SK-N-SH (cell line): Measurements from ENCODE around the gene MAP2K5. TPM values are rescaled to one million over a fixed set of nuclear protein-coding genes. Genes with fewer than 3 reads are reported as not detected.

ENCODE experiments used
- CTCF ChIA-PET: fragments of 300-600, 350-600 bp; formaldehyde crosslinking; extraction: SDS; loops from one replicate; lab custom pipeline; 2021; lab: Yijun Ruan, JAX
- POLR2A ChIA-PET: fragments of 350-600 bp; sonication (Branson Sonifier 250); formaldehyde crosslinking; extraction: SDS; loops from one replicate; lab custom pipeline; 2020; ENCODE audit warnings: antibody characterized with exemption, inconsistent platforms; lab: Yijun Ruan, JAX
- DNase-seq: peaks from one replicate; pipeline ENCODE4 v3.0.0; 2012
- H2AFZ ChIP-seq: fragments of 200-600 bp; sonication (generic); 2 replicates; pipeline ENCODE4 v1.8.1; 2016; ENCODE audit warnings: antibody characterized with exemption, mild to moderate bottlenecking, low read depth
- H3F3A ChIP-seq: fragments of 200-600 bp; sonication (generic); replicated peaks from 2 replicates; pipeline ENCODE3; 2016; ENCODE audit warnings: antibody characterized with exemption, mild to moderate bottlenecking; ENCODE audit not compliant: insufficient read depth
- H3K27ac ChIP-seq, 2 experiments: fragments of 200-500 bp in 1 of 2; fragments of 200-600 bp in 1 of 2; sonication (Bioruptor generic) in 1 of 2; sonication (generic), shearing (Covaris generic) in 1 of 2; 2 replicates each; pipeline versions ENCODE4 v1.5.1 to v1.6.1; 2014 to 2016; ENCODE audit warnings: low read depth in 2 of 2, inconsistent platforms in 1 of 2, low read length in 1 of 2, mild to moderate bottlenecking in 1 of 2, mixed read lengths in 1 of 2
- H3K27me3 ChIP-seq: fragments of 200-600 bp; sonication (generic), shearing (Covaris generic); 2 replicates; pipeline ENCODE4 v1.6.1; 2016; ENCODE audit warnings: mixed run types; ENCODE audit not compliant: insufficient read depth
- H3K36me3 ChIP-seq, 2 experiments: fragments of 200-500 bp in 1 of 2; fragments of 200-600 bp in 1 of 2; sonication (Bioruptor generic) in 1 of 2; sonication (generic) in 1 of 2; replicated peaks in 1 of 2; 2 replicates each; pipeline versions ENCODE3 to v1.5.1; 2014 to 2016; ENCODE audit warnings: low read length in 1 of 2, mild to moderate bottlenecking in 1 of 2; ENCODE audit not compliant: insufficient read depth in 2 of 2, control insufficient read depth in 1 of 2
- H3K4me1 ChIP-seq, 2 experiments: fragments of 200-500 bp in 1 of 2; fragments of 200-600 bp in 1 of 2; sonication (Bioruptor generic) in 1 of 2; sonication (generic), shearing (Covaris generic) in 1 of 2; 2 replicates each; pipeline versions ENCODE4 v1.5.1 to v1.6.1; 2014 to 2016; ENCODE audit warnings: low read depth in 1 of 2, low read length in 1 of 2, mixed run types in 1 of 2; ENCODE audit not compliant: insufficient read depth in 2 of 2, control insufficient read depth in 1 of 2
- H3K4me2 ChIP-seq: fragments of 200-600 bp; sonication (generic), shearing (Covaris generic); 2 replicates; pipeline ENCODE4 v1.6.1; 2017; ENCODE audit warnings: mixed run types
- H3K4me3 ChIP-seq, 2 experiments: fragments of 200-500 bp in 1 of 2; fragments of 200-600 bp in 1 of 2; sonication (Bioruptor generic) in 1 of 2; sonication (generic), shearing (Covaris generic) in 1 of 2; 2 replicates each; pipeline versions ENCODE4 v1.5.1 to v1.8.1; 2014 to 2016; ENCODE audit warnings: low read depth in 2 of 2, inconsistent platforms in 1 of 2, low read length in 1 of 2, mild to moderate bottlenecking in 1 of 2, mixed read lengths in 1 of 2, moderate library complexity in 1 of 2
- H3K79me2 ChIP-seq: fragments of 200-600 bp; sonication (generic); 2 replicates; pipeline ENCODE4 v1.8.1; 2017; ENCODE audit warnings: mild to moderate bottlenecking; ENCODE audit not compliant: insufficient read depth
- H3K9ac ChIP-seq: fragments of 200-600 bp; sonication (generic); 2 replicates; pipeline ENCODE4 v1.6.1; 2017; ENCODE audit warnings: mixed run types
- H3K9me2 ChIP-seq: fragments of 200-600 bp; sonication (generic); 2 replicates; pipeline ENCODE4 v1.6.1; 2017; ENCODE audit warnings: mixed run types
- H3K9me3 ChIP-seq: fragments of 200-600 bp; sonication (generic); 2 replicates; pipeline ENCODE4 v1.6.1; 2017; ENCODE audit warnings: mixed run types, mild to moderate bottlenecking, moderate library complexity
- H4K20me1 ChIP-seq: fragments of 200-600 bp; sonication (generic); 2 replicates; pipeline ENCODE4 v1.6.1; 2017; ENCODE audit warnings: mild to moderate bottlenecking, mixed run types; ENCODE audit not compliant: insufficient read depth
- CHD2 ChIP-seq: fragments of 150-350 bp; IDR thresholded peaks from 2 replicates; pipeline ENCODE4 v1.6.1; 2018; ENCODE audit warnings: low read length; ENCODE audit not compliant: partially characterized antibody
- CTCF ChIP-seq: fragments of 200-600 bp; sonication (generic); IDR thresholded peaks from 2 replicates; pipeline ENCODE4 v1.6.1; 2017; ENCODE audit warnings: antibody characterized with exemption, mild to moderate bottlenecking, moderate library complexity
- EP300 ChIP-seq, 2 experiments: IDR thresholded peaks; 2 replicates each; pipeline versions ENCODE4 v1.4.0 to v1.6.1; 2012; ENCODE audit warnings: borderline replicate concordance in 1 of 2, low read depth in 1 of 2, low read length in 1 of 2
- GABPA ChIP-seq: IDR thresholded peaks from 2 replicates; pipeline ENCODE4 v1.4.0; 2012; ENCODE audit warnings: low read depth, mild to moderate bottlenecking
- JUND ChIP-seq: IDR thresholded peaks from 2 replicates; pipeline ENCODE4 v1.4.0; 2012
- NFIC ChIP-seq: IDR thresholded peaks from 2 replicates; pipeline ENCODE4 v1.4.0; 2012; ENCODE audit warnings: borderline replicate concordance
- PBX3 ChIP-seq: IDR thresholded peaks from 2 replicates; pipeline ENCODE4; 2012
- TAF1 ChIP-seq: IDR thresholded peaks from 2 replicates; pipeline ENCODE4 v1.6.1; 2012; ENCODE audit warnings: low read depth, mild to moderate bottlenecking, low read length, moderate library complexity, borderline replicate concordance
- ZBTB33 ChIP-seq: IDR thresholded peaks from 2 replicates; pipeline ENCODE4 v1.4.0; 2012; ENCODE audit warnings: low read depth, borderline replicate concordance
- WGBS: methylation state at CpG from one replicate; pipeline ENCODE4 v1.1.6; 2017; ENCODE audit warnings: low lambda C conversion rate; 5-methylcytosine and 5-hydroxymethylcytosine counted together
- polyA plus RNA-seq, 3 experiments: library from polyadenylated mRNA; depleted of rRNA; stranded (reverse); fragments of >200 nt; gene quantifications; 2 replicates each; pipeline ENCODE4 v1.2.3, GENCODE V29; 2012

The MAP2K5 gene
- polyA plus RNA-seq, 1 of the 3 experiments (the other 2 are of a cell fraction), result 6.2 TPM

- Histone ChIP-seq H3K4me2 (no peak overlapping the region), H3K9ac (no peak overlapping the region), H2AFZ (no peak overlapping the region), H3K4me3 (no peak overlapping the region), H3K27me3 (no peaks in the 10 kb centered on the region), H3K9me2 (no peaks in the 10 kb centered on the region), H3F3A (no peaks in the 10 kb centered on the region), H3K27ac (no peak overlapping the region), H3K4me1 (peaks cover 0 to 2% of the 10 kb centered on the region in 2 experiments; a peak in 1 of 4 replicates), H3K79me2 (no peaks in the 10 kb centered on the region), H3K36me3 (peaks cover 0 to 4% of the 10 kb centered on the region in 2 experiments), H4K20me1 (no peaks in the 10 kb centered on the region), H3K9me3 (no peaks in the 10 kb centered on the region)
- CTCF ChIA-PET, result no interaction called here
- TF ChIP-seq PBX3 (no peak), JUND (no peak), ZBTB33 (no peak), GABPA (no peak), NFIC (no peak), CHD2 (no peak), EP300 (IDR thresholded peaks at IDR 0.05; ENCODE audit: borderline replicate concordance in 1 of 2, low read depth in 1 of 2, low read length in 1 of 2) (no peak), TAF1 (no peak), CTCF (no peak)
- POLR2A ChIA-PET, result no interaction called here
- 88% methylated on average over 4 of the region's 4 CpGs for WGBS
- DNase-seq, result no peak
Observed at GRCh38 chr15:67786646-67787045, 244.1 kb downstream of the MAP2K5 start.

GRCh38 chr15:67788986-67789385 is 246.5 kb downstream of the MAP2K5 start:
- TF ChIP-seq PBX3, result no peak
- no peak for TF ChIP-seq NFIC
- Histone ChIP-seq H3K79me2 (no peaks in the 10 kb centered on the region), H3K4me3 (no peak overlapping the region), H3K27me3 (no peaks in the 10 kb centered on the region), H3K4me1 (peaks cover 4 to 7% of the 10 kb centered on the region in 2 experiments), H4K20me1 (no peaks in the 10 kb centered on the region), H3K9ac (no peak overlapping the region), H3K36me3 (peaks cover 0 to under 1% of the 10 kb centered on the region in 2 experiments), H2AFZ (no peak overlapping the region), H3K9me3 (no peaks in the 10 kb centered on the region), H3K27ac (no peak overlapping the region), H3F3A (peaks cover 4% of the 10 kb centered on the region), H3K4me2 (no peak overlapping the region), H3K9me2 (no peaks in the 10 kb centered on the region)
- DNase-seq, result no peak
- ChIA-PET POLR2A (no interaction called here), CTCF (no interaction called here)
